ENCODE results near the gene CDH18.
"Not testable (repeated sequence)": the region's sequence is repeated elsewhere in the genome, so short reads cannot be mapped to it uniquely, and the experiment has no call there.

The CDH18 gene

DNA sequence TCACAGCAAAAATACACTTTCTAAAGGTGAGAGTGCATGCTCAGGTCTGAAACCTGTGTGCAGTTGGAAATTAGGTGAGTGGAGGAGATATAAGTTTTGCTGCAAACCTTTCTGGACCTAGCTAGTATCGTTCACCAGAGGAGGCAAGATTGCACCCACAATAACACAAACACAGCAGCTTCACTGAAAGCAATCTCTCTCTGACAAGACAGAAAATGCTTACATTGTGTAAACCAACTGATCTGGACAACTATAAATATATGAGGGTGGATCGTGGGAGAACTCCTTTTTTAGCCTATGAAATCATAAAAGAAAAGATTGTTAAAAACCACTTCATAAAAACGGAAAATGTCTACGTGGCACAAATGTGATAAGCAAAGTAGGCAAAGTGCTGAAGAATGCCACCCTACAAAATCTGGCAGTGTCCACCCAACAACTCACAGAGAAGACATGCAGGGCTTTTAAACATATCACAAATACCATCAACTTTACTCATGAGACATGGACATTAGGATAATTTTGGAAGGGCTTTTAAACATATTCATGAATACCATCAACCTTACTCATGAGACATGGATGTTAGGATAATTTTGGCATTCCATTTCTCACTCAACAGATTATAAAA lies 134.3 kb downstream of the CDH18 start:
- TF ChIP-seq, protein P1, sequence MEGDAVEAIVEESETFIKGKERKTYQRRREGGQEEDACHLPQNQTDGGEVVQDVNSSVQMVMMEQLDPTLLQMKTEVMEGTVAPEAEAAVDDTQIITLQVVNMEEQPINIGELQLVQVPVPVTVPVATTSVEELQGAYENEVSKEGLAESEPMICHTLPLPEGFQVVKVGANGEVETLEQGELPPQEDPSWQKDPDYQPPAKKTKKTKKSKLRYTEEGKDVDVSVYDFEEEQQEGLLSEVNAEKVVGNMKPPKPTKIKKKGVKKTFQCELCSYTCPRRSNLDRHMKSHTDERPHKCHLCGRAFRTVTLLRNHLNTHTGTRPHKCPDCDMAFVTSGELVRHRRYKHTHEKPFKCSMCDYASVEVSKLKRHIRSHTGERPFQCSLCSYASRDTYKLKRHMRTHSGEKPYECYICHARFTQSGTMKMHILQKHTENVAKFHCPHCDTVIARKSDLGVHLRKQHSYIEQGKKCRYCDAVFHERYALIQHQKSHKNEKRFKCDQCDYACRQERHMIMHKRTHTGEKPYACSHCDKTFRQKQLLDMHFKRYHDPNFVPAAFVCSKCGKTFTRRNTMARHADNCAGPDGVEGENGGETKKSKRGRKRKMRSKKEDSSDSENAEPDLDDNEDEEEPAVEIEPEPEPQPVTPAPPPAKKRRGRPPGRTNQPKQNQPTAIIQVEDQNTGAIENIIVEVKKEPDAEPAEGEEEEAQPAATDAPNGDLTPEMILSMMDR (IDR thresholded peaks at IDR 0.05; ENCODE audit: low read length, missing control alignments) = no peak
- H3K4me3 ChIP-seq (replicated peaks; ENCODE audit: low read depth, low read length) = no peak overlapping the region
- DNase-seq (ENCODE audit: low read depth) = peak; percentile 57

DNA sequence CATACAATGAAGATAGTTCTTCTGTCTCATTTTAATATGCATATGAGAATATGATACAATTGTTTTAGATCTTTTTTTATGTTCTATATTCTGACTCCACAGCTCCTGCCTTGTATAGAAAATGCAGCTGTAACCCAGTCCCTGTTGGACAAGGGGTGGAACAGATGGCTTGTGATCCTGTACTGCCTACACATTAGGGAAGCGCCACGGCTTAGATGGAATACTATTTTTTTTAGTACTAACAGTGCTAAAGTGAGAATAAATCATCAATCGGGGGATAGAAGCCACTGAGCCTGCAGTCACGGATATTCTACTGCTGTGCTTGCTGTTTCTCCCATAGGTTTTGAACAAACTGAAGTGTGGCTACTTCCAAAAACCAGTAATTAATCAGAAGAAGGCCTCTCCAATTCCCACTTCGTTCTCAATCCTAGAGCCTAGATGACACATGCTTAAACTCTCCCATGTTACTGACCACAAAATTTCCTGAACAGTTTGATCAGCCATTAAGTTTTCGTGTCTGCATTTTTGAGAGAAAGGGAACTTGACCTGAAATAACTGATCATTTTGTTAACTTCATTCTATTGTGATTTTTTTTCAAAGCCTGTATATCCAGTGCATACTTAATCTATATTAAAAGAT lies 150.3 kb downstream of the CDH18 start:
- TF ChIP-seq, protein P1 (IDR thresholded peaks at IDR 0.05; ENCODE audit: low read length, missing control alignments) = no peak
- DNase-seq (ENCODE audit: low read depth) = peak; percentile 2
- no peak overlapping the region for H3K4me3 ChIP-seq (replicated peaks; ENCODE audit: low read depth, low read length)

DNA sequence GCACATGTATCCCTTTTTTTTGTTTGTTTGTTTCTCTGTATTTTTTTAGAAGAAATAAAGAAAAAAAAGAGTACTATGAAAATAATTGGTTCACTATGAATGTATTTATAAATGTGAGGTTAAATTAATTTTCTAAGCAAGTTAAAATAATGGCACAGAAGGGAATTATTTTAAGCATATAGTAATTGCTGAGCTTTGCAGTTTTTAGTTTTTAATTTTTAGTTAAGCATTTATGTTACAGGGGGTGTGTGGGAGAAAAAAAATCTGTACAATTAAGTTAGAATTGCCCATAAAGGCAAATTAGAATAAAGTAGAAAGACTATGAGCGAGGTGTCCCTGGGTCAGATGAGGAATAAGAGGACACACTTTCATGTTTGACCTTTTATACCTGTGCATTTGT lies 152.6 kb downstream of the CDH18 start:
- TF ChIP-seq, protein P1 (IDR thresholded peaks at IDR 0.05; ENCODE audit: low read length, missing control alignments) = no peak
- H3K4me3 ChIP-seq (replicated peaks; ENCODE audit: low read depth, low read length) = no peak overlapping the region
- DNase-seq (ENCODE audit: low read depth) = no peak

DNA sequence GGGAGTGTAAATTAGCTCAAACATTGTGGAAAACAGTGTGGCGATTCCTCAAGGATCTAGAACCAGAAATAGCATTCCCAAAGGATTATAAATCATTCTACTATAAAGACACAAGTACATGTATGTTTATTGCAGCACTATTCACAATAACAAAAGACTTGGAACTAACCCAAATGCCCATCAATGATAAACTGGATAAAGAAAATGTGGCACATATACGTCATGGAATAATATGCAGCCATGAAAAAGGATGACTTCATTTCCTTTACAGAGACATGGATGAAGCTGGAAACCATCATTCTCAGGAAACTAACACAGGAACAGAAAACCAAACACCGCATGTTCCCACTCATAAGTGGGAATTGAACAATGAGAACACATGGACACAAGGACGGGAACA lies 175.3 kb downstream of the CDH18 start:
- not testable (repeated sequence) for DNase-seq (ENCODE audit: low read depth); H3K4me3 ChIP-seq (replicated peaks; ENCODE audit: low read depth, low read length)

DNA sequence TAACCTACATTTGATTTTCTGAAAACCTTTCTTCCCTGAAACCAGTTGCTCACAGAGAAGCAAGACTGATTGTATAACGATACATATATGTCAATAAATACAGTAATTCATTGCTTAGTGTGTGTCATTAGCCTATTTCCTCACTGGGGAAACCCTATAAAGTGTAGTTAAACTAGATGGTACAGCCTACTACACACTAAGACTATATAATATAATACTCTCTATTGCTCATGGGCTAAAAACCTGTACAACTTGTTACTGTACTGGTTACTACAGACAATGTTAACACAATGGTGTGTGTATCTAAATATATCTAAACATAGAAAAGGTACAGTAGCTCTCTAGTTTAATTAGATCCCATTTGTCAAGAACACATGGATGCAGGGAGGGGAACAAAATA lies 181.2 kb downstream of the CDH18 start:
- no peak overlapping the region for H3K4me3 ChIP-seq (replicated peaks; ENCODE audit: low read depth, low read length)
- TF ChIP-seq, protein P1 (IDR thresholded peaks at IDR 0.05; ENCODE audit: low read length, missing control alignments) = no peak
- DNase-seq (ENCODE audit: low read depth) = no peak

DNA sequence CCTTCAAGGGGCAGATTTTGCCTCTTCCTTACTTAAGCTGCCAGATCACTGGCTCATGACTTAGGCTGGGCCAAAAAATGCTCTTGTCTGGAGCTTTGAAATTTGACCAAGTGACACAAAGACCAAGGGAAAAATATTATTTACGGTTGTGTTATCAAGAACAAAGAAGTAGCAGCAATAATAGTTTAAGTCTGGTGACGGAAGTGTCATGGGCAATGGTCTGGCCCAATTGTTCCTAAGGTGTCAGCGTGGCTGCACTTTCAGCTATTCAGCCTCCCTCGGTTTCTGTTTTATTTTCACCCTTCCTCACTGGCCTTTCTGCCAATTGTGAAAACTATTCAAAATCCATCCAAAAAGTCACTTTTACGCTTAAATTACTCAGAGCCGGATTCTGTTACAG lies 185.3 kb downstream of the CDH18 start:
- TF ChIP-seq, protein P1 (IDR thresholded peaks at IDR 0.05; ENCODE audit: low read length, missing control alignments) = no peak
- no peak for DNase-seq (ENCODE audit: low read depth)
- H3K4me3 ChIP-seq (replicated peaks; ENCODE audit: low read depth, low read length) = no peak overlapping the region

GRCh38 chr5:19795218-19795617 lies 192.8 kb downstream of the CDH18 start:
- no peak overlapping the region for H3K4me3 ChIP-seq (replicated peaks; ENCODE audit: low read depth, low read length)
- TF ChIP-seq, protein P1 (IDR thresholded peaks at IDR 0.05; ENCODE audit: low read length, missing control alignments) = peak; percentile 53
- peak; percentile 68 for DNase-seq (ENCODE audit: low read depth)
